ENCODE results near the gene TRAPPC1.
"Not testable (repeated sequence)": the region's sequence is repeated elsewhere in the genome, so short reads cannot be mapped to it uniquely, and the experiment has no call there.

TRAPPC1 gene

DNA sequence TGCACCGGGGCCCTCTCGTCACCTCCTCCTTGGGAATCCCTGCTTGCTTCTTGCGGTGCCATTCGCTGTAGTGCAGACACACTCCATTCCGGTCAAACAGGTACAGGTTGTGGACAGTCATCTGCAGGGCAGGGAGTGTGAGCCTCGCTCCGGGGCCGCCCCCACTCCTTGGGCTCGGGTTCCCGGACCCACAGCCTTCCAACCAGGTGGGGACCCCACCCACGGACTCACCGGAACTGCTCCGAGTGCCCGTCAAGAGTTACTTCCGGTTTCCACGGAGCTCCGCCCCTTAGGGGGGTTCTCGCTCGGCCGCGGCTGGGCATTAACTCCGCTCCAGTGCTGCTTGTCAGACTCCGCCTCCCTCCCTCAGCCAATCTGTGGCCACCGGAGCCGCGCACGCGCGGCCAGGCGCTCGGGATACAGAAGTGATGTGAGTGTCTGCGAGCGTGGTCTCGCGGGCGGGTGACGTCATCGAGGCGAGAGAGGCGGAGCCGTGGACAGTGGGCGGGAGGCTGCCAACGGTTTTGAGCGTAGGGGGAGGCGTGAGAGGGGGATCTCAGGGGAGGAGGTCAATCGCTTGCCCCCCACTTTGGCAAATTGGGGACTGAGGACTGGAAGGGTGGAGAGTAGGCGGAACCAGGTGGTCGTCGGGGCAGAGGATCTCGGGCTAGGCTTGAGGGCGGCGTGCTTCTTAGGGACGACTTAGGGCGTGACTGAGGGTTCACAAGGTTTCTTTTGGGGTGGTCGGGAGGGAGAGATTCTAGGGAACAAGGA, at the start of gene TRAPPC1, which contains the start of gene CNTROB:
TRAPPC1 (minus strand) TSS at position 238 of the 774 bp plus-strand sequence; CDS start at position 121, 117 bp downstream.
CNTROB (plus strand) TSS at position 498 of the 774 bp plus-strand sequence. CDS start 874 bp downstream, outside the sequence.
- peak; percentile 99 for DNase-seq (ENCODE audit: low spot score)

- no peak for DNase-seq (ENCODE audit: low spot score)
Measured at GRCh38 chr17:7977805-7978204, 46.1 kb upstream of the TRAPPC1 start.

GRCh38 chr17:7977039-7977438, 45.3 kb upstream of the TRAPPC1 start:
- DNase-seq (ENCODE audit: low spot score): no peak

DNA sequence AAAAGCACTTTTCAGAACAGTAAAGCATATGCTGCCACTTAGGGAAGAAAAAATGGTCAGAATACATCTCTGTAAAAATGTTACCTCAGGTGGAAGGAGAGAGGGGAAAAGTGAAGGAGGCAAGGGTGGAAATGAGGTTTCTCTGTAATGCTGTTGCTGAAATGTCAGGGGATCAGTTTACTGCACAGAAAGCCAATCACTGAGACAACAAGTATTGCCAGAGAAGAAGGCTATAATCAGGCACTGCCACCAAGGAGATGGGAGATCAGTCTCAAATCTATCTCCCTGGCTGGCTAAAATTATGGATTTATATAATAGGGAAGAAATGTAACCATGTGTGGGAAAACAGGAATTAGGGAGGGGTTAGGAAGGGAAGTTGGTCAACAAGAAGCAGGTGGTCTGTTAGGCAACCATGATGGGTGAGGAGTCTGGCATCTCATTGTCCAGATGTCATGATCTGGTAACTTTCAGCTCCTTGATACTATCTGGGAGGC, 42.9 kb upstream of the TRAPPC1 start:
- no peak for DNase-seq (ENCODE audit: low spot score)

- DNase-seq (ENCODE audit: low spot score): no peak
Measured at GRCh38 chr17:7972131-7972785, 40.5 kb upstream of the TRAPPC1 start.

- no peak for DNase-seq (ENCODE audit: low spot score)
Measured at GRCh38 chr17:7971651-7972050, 39.9 kb upstream of the TRAPPC1 start.

DNA sequence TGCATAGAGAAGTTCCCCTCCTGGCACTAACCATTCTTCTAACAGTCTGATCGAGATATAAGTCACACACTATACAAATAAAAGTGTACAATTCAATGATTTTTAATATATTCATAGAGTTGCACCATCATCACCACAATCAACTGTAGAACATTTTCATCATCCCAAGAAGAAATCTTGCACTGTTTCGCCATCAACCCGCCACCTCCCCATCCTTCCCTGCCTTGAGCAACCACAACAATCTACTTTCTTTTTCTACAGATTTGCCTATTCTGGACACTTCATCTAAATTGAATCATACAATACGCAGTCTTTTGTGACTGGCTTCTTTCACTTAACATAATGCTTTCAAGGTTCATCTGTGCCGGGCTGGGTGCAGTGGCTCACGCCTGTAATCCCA, 37.7 kb upstream of the TRAPPC1 start:
- no peak for DNase-seq (ENCODE audit: low spot score)

DNA sequence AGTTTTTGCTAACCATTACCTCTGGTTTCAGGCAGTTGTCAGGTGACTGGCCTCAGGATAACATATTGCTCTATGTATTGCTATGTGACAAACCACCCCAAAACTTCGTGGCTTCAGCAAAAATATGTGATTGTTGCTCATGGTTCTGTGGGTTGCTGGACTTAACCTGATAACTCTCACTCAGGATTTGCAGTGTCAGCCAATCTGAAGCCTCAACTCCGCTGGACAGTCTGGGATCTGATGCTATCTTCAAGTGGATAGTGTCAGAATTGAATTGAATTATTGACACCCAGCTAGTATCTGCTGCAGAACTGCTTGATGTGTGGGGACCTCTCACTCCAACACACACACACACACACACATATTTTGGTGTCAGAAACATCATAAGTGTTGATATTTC, 36.0 kb upstream of the TRAPPC1 start:
- DNase-seq (ENCODE audit: low spot score): no peak

- no peak for DNase-seq (ENCODE audit: low spot score)
Measured at GRCh38 chr17:7961421-7961820, 29.7 kb upstream of the TRAPPC1 start.

GRCh38 chr17:7959503-7960253, 27.9 kb upstream of the TRAPPC1 start:
- DNase-seq (ENCODE audit: low spot score): no peak

DNA sequence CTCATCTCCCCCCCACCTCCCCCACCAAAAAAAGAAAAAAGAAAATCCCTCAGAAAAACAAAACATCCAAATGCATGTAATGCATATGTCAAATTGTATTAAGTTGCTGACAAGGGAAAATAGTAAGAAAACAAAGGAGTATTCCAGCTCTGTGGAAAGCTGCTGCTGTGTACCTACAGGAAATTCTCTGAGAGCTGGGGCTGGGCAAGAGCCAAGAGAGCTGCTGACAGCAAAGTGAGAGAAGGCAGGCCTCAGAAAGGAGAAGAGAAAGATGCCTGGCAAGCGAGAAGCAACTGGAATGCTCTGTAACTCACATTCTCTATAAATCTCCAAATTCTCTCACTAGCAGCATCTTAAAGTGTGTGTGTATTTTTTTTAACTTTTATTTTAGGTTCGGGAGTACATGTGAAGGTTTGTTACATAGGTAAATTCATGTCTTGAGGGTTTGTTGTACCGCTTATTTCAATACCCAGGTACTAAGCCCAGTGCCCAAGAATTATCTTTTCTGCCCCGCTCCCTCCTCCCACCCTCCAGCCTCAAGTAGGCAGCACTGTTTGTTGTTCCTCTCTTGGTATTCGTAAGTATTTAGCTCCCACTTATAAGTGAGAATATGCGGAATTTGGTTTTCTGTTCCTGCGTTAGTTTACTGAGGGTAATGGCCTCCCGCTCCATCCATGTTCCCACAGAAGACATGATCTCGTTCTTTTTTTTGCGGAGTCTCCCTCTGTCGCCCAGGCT, 24.7 kb upstream of the TRAPPC1 start:
- DNase-seq (ENCODE audit: low spot score): no peak

- no peak for DNase-seq (ENCODE audit: low spot score)
Measured at GRCh38 chr17:7955414-7956227, 23.9 kb upstream of the TRAPPC1 start.

GRCh38 chr17:7953266-7953665, 21.5 kb upstream of the TRAPPC1 start:
- not testable (repeated sequence) for DNase-seq (ENCODE audit: low spot score)

DNA sequence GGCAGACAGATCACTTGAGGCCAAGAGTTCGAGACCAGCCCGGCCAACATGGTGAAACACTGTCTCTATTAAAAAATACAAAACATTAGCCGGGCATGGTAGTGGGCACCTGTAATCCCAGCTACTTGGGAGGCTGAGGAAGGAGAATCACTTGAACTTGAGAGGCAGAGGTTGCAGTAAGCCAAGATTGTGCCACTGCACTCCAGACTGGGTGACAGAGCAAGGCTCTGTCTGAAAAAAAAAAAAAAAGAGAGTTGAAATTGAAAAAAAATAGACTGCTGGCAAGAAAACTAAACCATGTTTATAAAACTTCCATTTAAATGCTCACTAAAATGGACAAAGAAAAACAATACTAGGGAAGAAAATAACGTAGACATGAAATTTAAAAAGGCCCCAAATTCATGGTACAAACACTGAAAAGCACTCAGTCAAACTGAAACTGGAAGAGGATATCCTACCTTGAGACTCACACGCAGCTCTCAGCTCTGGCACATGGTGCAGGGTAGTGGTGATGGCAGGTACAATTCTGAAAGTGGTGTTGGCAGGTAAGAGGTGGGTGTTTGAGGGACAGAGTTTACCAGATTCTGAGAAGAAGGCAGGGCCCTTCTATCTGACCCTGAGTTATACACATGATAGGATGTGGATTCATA, 19.5 kb upstream of the TRAPPC1 start:
- DNase-seq (ENCODE audit: low spot score): no peak

- no peak for DNase-seq (ENCODE audit: low spot score)
Measured at GRCh38 chr17:7950578-7950977, 18.8 kb upstream of the TRAPPC1 start.

- no peak for DNase-seq (ENCODE audit: low spot score)
Measured at GRCh38 chr17:7947651-7948050, 15.9 kb upstream of the TRAPPC1 start.

GRCh38 chr17:7946441-7946840, 14.7 kb upstream of the TRAPPC1 start:
- DNase-seq (ENCODE audit: low spot score): no peak

DNA sequence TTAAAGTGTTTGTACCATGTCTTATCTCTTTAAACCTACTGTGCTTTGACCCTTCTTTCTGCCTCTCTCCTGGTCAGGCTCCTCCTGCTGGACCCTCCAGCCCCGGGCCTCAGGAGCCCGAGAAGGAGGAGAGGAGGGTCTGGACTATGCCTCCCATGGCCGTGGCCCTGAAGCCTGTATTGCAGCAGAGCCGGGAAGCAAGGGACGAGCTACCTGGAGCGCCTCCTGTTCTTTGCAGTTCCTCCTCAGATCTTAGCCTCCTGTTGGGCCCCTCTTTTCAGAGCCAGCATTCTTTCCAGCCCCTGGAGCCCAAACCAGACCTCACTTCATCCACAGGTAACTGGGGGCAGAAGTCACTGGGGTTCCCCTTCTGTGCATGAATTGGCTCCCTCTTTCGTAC, 13.9 kb upstream of the TRAPPC1 start:
- no peak for DNase-seq (ENCODE audit: low spot score)

GRCh38 chr17:7944326-7944725, 12.6 kb upstream of the TRAPPC1 start:
- no peak for DNase-seq (ENCODE audit: low spot score)

GRCh38 chr17:7943291-7943690, 11.5 kb upstream of the TRAPPC1 start:
- DNase-seq (ENCODE audit: low spot score): no peak
